Astrocyte (in vitro differentiated cells and primary cell): ENCODE results near the gene ATP10B.

Experiments
- CTCF ChIP-seq: IDR thresholded peaks from 2 replicates; pipeline ENCODE4 v1.5.1; 2011; ENCODE audit warnings: low read depth, mild to moderate bottlenecking, inconsistent platforms, low read length, moderate library complexity; ENCODE audit not compliant: insufficient read depth
- EZH2 ChIP-seq: IDR thresholded peaks from 2 replicates; pipeline ENCODE4 v1.6.1; 2012; ENCODE audit warnings: mild to moderate bottlenecking, low read length, inconsistent platforms; ENCODE audit not compliant: insufficient read depth

GRCh38 chr5:160749026-160749425 lies 103.0 kb downstream of the ATP10B start:
- TF ChIP-seq CTCF, result no peak
- TF ChIP-seq EZH2, result no peak
